Esophagus muscularis mucosa (tissue), 4 donors: ENCODE results near the gene TBX2. TPM values are rescaled to one million over a fixed set of nuclear protein-coding genes. Genes with fewer than 3 reads are reported as not detected.

Source experiments
- DNase-seq: peaks from one replicate; pipeline ENCODE4 v3.0.0-alpha.2; 2017; ENCODE audit errors: extremely low spot score
- H3K27ac ChIP-seq, 4 donors: fragments of 200-600 bp; sonication (generic); replicated peaks in 1 of 4; 1 replicate in 3 of 4; 2 replicates in 1 of 4; pipeline ENCODE4 v1.5.1; 2016 to 2019; ENCODE audit warnings: mild to moderate bottlenecking in 1 of 4
- H3K27me3 ChIP-seq, 4 donors: fragments of 200-600 bp; sonication (generic); one replicate each; pipeline versions ENCODE4 v1.5.1 to v1.6.0; 2016 to 2019
- H3K36me3 ChIP-seq, 4 donors: fragments of 200-600 bp; sonication (generic); one replicate each; pipeline ENCODE4 v1.5.1; 2016 to 2019
- H3K4me1 ChIP-seq, 4 donors: fragments of 200-600 bp; sonication (generic); one replicate each; pipeline ENCODE4 v1.5.1; 2016 to 2019
- H3K4me3 ChIP-seq, 4 donors: fragments of 200-600 bp; sonication (generic); 1 replicate in 2 of 4; 2 replicates in 2 of 4; pipeline ENCODE4 v1.5.1; 2016 to 2019; ENCODE audit warnings: mild to moderate bottlenecking in 4 of 4, moderate library complexity in 1 of 4
- H3K9me3 ChIP-seq, 4 donors: fragments of 200-600 bp; sonication (generic); 1 replicate in 3 of 4; 2 replicates in 1 of 4; pipeline ENCODE4 v1.5.1; 2016 to 2019
- EP300 ChIP-seq: sonication (generic); formaldehyde crosslinking; IDR thresholded peaks from one replicate; pipeline ENCODE4 v1.6.1; 2017; ENCODE audit warnings: antibody characterized with exemption
- POLR2A ChIP-seq: fragments of 450-650 bp; IDR thresholded peaks from one replicate; pipeline ENCODE4 v1.6.1; 2017; ENCODE audit warnings: antibody characterized with exemption, moderate library complexity, mild to moderate bottlenecking, low read depth
- POLR2AphosphoS5 ChIP-seq, 2 donors: sonication (generic); formaldehyde crosslinking; IDR thresholded peaks; one replicate each; pipeline ENCODE4 v1.6.1; 2017; ENCODE audit warnings: antibody characterized with exemption in 2 of 2
- WGBS: methylation state at CpG from one replicate; pipeline ENCODE4 v1.1.5; 2018; 5-methylcytosine and 5-hydroxymethylcytosine counted together
- intact Hi-C: fragments of 100-400 bp; cut with DNase I; formaldehyde crosslinking; loops from one replicate; pipeline ENCODE4 v1.15.1; 2023
- total RNA-seq, 4 donors: library from RNA; depleted of rRNA; stranded (reverse); fragments of >200 nt; gene quantifications; one replicate each; pipeline versions ENCODE4 v1.1.0 to v1.2.1, GENCODE V29; 2016
- TF ChIP-seq, protein P1 (sequence below), 3 experiments: fragments of 200-600 bp in 2 of 3; fragments of 450-650 bp in 1 of 3; sonication (generic) in 2 of 3; IDR thresholded peaks; one replicate each; pipeline ENCODE4 v1.5.1; 2017 to 2019; ENCODE audit warnings: antibody characterized with exemption in 3 of 3, mild to moderate bottlenecking in 2 of 3, moderate library complexity in 1 of 3

TBX2 gene
- total RNA-seq, 4 donors from 2014 or later: 17.9 to 42.6 (median 31.3) TPM

DNA sequence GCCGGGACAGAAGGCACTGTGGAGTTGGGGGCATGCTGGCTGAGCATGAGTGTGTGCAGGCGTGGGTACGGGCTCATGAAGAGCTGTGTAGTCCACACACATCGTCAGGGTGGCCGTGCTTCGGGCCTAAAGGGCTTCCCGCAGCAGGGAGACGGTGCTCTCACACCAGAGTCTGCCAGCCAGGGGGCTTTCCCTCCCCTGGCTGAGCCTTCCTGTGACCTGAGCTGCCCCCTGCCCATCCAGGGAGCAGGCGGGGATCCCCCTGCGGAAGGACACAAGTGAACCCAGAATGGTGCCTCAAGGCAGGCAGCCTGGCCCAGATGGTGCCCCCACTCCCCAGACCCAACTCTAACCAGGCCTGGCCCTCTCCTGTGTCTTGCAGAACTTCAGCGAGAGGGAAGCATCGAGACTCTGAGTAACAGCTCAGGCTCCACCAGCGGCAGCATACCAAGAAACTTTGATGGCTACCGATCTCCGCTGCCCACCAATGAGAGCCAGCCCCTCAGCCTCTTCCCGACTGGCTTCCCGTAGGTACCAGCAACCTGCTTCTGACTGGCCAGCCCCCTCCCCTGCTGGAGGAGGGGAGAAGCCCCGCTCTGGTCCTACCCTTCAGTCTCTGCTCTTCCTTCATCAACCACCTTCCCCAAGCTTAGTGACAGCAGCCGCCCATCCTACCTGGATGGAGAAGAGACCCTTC lies 7.9 kb upstream of the TBX2 start:
- no peaks in the 10 kb centered on the region for H3K9me3 ChIP-seq
- WGBS: 89% methylated on average over 15 of the region's 19 CpGs
- H3K27ac ChIP-seq: no peak overlapping the region
- intact Hi-C loops: loop anchor here (5.0 to 10.0 kb wide), 3 partner anchors 137 to 677 kb away; no protein-coding TSS in a partner anchor
- peaks cover 0 to 16% (median 8%) of the 10 kb centered on the region in 4 donors for H3K27me3 ChIP-seq
- no peak for TF ChIP-seq POLR2AphosphoS5 (IDR thresholded peaks at IDR 0.05)
- TF ChIP-seq POLR2A: no peak
- no peak for TF ChIP-seq EP300
- TF ChIP-seq, protein P1, sequence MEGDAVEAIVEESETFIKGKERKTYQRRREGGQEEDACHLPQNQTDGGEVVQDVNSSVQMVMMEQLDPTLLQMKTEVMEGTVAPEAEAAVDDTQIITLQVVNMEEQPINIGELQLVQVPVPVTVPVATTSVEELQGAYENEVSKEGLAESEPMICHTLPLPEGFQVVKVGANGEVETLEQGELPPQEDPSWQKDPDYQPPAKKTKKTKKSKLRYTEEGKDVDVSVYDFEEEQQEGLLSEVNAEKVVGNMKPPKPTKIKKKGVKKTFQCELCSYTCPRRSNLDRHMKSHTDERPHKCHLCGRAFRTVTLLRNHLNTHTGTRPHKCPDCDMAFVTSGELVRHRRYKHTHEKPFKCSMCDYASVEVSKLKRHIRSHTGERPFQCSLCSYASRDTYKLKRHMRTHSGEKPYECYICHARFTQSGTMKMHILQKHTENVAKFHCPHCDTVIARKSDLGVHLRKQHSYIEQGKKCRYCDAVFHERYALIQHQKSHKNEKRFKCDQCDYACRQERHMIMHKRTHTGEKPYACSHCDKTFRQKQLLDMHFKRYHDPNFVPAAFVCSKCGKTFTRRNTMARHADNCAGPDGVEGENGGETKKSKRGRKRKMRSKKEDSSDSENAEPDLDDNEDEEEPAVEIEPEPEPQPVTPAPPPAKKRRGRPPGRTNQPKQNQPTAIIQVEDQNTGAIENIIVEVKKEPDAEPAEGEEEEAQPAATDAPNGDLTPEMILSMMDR (IDR thresholded peaks at IDR 0.05): no peak
- H3K4me3 ChIP-seq: no peak overlapping the region
- H3K4me1 ChIP-seq: peaks cover 11 to 43% (median 31%) of the 10 kb centered on the region in 4 donors
- H3K36me3 ChIP-seq: peaks cover 0 to 5% (median 0%) of the 10 kb centered on the region in 4 donors
- DNase-seq: no peak

DNA sequence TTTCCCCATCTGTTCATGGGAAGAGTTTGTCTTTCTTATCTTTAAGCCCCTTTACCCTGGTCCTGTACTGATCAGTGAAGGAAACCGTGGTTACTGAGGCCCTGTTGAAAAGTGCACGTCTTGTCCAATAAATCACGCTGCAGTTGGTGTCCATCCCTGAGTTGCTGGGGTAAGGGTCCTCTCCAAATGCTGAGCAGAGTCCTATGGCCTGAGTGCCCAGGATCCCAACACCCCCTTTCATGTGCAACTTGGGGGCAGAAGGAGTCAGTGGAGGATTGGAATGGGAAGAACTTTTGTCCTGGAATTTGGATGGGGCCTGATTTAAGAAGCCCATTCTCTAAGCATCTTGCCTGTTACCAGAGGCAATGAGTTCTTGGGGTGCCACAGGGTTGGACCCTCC lies 7.0 kb upstream of the TBX2 start:
- DNase-seq: no peak
- peaks cover 0 to 25% (median 15%) of the 10 kb centered on the region in 4 donors for H3K27me3 ChIP-seq
- H3K4me1 ChIP-seq: peaks cover 20 to 52% (median 40%) of the 10 kb centered on the region in 4 donors
- H3K4me3 ChIP-seq: no peak overlapping the region
- intact Hi-C loops: loop anchor here (5.0 to 10.0 kb wide), 3 partner anchors 138 to 678 kb away; no protein-coding TSS in a partner anchor
- no peaks in the 10 kb centered on the region for H3K9me3 ChIP-seq
- TF ChIP-seq, protein P1 (IDR thresholded peaks at IDR 0.05): no peak
- 92% methylated on average over 3 of the region's 3 CpGs for WGBS
- H3K36me3 ChIP-seq: peaks cover 0 to 5% (median 0%) of the 10 kb centered on the region in 4 donors
- H3K27ac ChIP-seq: no peak overlapping the region

DNA sequence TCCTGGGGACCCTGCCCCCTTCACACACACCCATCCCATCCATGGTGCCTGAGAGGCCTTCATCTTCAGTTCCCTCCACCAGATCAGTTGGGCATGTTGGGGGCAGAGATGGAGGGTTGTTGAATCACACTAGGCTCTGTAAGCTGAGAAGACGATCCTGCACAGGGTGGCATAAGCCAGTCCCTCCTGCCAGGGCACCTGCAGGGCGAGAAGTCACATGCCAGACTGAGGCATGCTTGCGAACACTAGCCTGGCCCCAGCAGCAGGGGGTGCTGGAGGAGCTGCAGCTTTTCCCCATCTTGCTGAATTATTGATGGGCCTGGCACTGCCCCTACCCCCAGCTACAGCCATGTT lies 6.1 kb upstream of the TBX2 start:
- Histone ChIP-seq H3K9me3 (no peaks in the 10 kb centered on the region), H3K27me3 (peaks cover 0 to 34% (median 18%) of the 10 kb centered on the region in 4 donors), H3K4me1 (peaks cover 27 to 60% (median 49%) of the 10 kb centered on the region in 4 donors), H3K27ac (no peak overlapping the region), H3K4me3 (no peak overlapping the region), H3K36me3 (peaks cover 0 to 5% (median 0%) of the 10 kb centered on the region in 4 donors)
- intact Hi-C loops: loop anchor here (5.0 to 10.0 kb wide), 3 partner anchors 139 to 679 kb away; no protein-coding TSS in a partner anchor
- TF ChIP-seq, protein P1 (IDR thresholded peaks at IDR 0.05): peak in 1 of 3 experiments; percentile 26
- TF ChIP-seq POLR2A: no peak
- no peak for DNase-seq
- WGBS: 100% methylated on average over 1 of the region's 3 CpGs

DNA sequence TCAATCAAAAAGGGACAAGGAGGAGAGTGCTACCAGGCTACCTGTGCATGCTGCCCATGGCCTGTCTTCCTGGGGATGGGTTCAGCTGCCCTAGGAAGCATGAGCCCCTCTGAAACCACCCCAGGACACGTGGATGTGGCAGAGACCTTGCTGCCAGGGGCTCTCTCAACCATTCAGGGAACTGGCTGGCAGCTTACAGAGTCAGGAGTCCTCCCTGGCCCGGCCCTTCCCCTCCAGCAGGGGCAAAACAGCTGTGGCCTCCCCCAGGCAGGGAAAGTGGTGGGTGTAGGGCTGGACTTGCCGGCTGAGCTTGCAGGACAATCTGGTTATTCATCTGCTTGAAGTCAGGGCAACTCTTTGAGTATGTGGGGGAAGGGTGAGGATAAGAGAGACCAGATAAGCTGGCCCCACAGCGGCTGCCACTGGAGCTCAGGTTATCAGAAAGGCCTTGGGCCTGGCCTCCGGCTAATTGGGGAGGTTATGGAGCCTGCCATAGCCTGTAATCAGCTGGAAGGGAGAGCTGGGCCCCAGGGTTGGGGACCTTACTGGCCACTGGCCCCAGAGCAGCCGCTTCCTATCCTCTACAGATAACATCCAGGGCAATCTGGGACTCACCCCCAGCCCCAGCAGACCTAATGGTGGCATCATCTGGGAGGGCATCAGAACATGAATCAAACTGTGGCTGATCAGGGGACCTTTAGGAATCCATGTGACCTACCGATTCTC lies 5.6 kb upstream of the TBX2 start:
- Histone ChIP-seq H3K4me3 (no peak overlapping the region), H3K9me3 (no peaks in the 10 kb centered on the region), H3K36me3 (peaks cover 0 to 5% (median 0%) of the 10 kb centered on the region in 4 donors), H3K4me1 (peaks cover 33 to 66% (median 54%) of the 10 kb centered on the region in 4 donors), H3K27ac (peak overlapping the region in 3 of 4 donors; percentile 13 to 89 (median 37)), H3K27me3 (peaks cover 0 to 39% (median 22%) of the 10 kb centered on the region in 4 donors)
- intact Hi-C loops: loop anchor here (5.0 to 10.0 kb wide), 3 partner anchors 139 to 679 kb away; no protein-coding TSS in a partner anchor
- TF ChIP-seq EP300 (no peak), POLR2AphosphoS5 (IDR thresholded peaks at IDR 0.05) (no peak), POLR2A (no peak)
- TF ChIP-seq, protein P1 (IDR thresholded peaks at IDR 0.05): no peak
- DNase-seq: no peak
- 90% methylated on average over 6 of the region's 7 CpGs for WGBS
